ENCODE results near the gene PRPF6. TPM values are rescaled to one million over a fixed set of nuclear protein-coding genes. Genes with fewer than 3 reads are reported as not detected.
A peak's percentile ranks its signal among the peaks of the same experiment; 100 is the strongest.
"Not testable (repeated sequence)": the region's sequence is repeated elsewhere in the genome, so short reads cannot be mapped to it uniquely, and the experiment has no call there.

Gene PRPF6
- polyA plus RNA-seq, 5 donors: 64.3 to 87.1 (median 75.6) TPM

DNA sequence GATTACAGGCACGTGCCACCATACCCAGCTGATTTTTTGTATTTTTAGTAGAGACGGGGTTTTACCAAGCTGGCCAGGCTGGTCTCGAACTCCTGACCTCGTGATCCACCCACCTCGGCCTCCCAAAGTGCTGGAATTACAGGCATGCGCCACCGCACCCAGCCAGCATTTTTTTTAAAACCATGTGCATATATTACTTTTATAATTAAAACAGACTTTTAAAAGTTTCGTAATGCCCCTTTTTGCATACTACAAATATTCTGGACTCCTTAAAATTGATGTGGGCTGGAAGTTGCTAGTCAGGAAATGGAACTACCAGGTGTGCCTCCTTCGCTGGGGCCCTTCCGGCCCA is 9.0 kb upstream of the PRPF6 start:
- DNase-seq: not testable (repeated sequence)

- DNase-seq: no peak
Measured at GRCh38 chr20:63972312-63973159, 8.4 kb upstream of the PRPF6 start.

DNA sequence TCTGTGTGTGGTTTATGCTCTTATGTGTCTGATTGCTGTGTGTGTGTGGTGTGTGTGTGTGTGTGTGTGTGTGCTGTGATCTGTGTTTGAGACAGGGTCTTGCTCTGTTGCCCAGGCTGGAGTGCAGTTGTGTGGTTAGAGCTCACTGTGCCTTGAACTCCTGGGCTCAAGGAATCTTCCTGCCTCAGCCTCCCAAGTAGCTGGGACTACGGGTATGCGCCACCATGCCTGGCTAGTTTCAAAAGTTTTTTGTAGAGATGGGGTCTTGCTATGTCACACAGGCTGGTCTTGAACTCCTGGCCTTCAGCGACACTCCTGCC is 7.8 kb upstream of the PRPF6 start:
- no peak for DNase-seq

DNA sequence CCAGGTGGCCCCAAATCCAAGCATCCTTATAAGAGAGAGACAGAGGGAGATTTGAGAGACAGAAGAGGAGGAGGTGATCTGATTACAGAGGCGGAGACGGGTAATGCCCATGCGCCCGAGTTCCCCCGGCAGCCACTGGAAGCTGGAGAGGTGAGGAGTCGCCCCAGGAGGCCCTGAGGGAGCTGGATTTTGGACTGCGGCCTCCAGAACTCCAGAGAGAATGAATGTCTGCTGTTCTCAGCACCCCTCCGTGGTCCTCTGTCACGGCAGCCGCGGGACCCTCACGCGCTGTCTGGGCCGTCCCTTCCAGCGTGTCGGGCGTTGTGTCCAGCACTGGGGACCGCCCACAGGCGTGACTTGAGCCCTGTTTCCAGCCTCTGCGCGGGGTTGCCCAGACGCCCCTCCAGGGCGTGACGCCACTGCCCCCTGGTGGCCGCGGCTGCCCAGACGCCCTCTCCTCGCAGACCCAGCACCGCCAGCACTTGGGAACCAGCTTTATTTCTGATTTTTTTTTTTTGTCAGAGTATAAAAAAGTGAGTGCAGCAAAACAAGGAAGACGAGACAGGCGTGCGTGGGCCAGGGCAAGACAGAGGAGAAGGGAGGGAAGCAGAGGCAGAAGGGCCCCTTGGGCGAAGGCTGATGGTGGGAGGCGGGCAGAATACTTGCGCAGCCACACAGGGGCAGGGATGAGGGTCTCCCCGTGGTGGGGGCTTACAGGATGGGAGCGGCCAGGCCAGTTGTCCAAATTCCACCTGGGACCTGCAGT is 7.1 kb upstream of the PRPF6 start:
- DNase-seq: peak; percentile 85 to 86

GRCh38 chr20:63974402-63975200 is 6.3 kb upstream of the PRPF6 start:
- DNase-seq: no peak

DNA sequence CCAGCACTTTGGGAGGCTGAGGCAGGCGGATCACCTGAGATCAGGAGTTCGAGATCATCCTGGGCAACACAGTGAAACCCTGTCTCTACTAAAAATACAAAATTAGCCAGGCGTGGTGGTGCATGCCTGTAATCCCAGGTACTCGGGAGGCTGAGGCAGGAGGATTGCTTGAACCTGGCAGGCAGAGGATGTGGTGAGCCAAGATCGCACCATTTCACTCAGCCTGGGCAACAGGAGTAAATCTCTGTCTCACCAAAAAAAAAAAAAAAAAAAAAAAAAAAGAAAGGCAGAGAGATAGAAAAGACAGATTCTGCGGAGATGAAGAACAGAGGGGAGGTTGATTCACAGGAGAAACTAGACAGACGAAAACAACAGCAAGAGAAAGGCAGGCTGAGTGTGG is 4.4 kb upstream of the PRPF6 start:
- DNase-seq: not testable (repeated sequence)

DNA sequence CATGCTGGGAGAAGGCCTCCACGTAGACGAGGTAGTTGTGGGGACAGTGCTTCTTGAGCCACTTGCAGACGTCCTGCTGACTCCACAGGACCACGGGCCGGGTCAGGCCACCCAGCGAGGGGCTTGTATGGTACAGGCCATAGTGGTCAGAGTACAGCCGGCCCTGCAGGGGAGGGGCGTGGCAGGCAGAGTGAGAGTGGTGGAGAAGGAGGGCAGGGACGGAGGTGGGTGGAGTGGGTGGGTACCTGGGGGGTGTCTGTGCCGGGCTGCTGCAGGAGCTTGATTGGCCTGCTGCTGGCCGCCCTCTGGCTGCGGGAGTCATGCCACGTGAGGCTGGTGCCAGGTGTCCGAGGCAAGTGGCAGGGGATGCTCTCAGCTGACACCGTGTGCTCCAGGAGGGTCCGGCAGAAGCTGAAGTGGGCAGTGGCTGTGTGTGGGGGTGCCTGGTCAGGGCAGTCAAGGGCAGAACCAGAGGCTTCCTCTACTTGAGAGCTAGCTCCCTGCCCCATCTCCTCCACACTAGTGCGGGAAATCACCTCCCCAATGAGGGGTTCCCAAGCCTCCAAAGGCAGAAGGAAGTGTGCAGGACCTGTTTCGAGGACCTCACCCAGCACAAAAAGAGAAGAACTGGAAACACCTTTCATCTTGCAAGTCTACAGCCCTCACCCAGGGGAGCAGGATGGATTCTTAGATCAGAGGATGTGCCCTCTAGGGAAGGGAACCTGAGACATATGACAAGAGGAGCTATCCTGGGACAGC is 3.8 kb upstream of the PRPF6 start:
- no peak for DNase-seq

DNA sequence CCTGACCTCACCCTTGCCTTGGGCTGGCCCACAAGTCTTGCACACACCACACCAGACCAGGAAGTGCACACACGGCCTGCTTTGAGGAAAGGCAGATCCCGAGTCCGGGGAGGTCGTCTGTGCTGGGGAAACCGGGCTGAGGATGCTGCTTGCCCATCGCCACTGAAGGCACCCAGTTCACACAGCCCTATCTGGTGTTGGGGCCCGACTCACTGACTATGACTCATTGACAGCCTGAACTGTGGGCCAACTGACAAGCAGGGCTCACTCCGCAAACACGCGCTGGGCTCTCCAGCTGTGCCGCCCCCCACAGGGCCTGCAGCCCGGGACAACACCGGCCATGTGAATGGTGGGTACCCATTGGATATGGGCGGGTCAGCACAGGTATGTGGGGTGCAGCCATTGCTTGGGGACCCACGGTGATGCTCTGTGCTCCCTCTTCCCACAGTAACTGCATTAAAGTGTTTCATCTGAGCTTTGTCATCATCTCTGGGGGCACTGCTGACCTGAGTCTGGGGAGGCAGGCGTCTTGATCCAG is 3.1 kb upstream of the PRPF6 start:
- DNase-seq: no peak

GRCh38 chr20:63978319-63979228 is 2.4 kb upstream of the PRPF6 start:
- no peak for DNase-seq

- no peak for DNase-seq
Measured at GRCh38 chr20:63979229-63979556, 1.7 kb upstream of the PRPF6 start.

DNA sequence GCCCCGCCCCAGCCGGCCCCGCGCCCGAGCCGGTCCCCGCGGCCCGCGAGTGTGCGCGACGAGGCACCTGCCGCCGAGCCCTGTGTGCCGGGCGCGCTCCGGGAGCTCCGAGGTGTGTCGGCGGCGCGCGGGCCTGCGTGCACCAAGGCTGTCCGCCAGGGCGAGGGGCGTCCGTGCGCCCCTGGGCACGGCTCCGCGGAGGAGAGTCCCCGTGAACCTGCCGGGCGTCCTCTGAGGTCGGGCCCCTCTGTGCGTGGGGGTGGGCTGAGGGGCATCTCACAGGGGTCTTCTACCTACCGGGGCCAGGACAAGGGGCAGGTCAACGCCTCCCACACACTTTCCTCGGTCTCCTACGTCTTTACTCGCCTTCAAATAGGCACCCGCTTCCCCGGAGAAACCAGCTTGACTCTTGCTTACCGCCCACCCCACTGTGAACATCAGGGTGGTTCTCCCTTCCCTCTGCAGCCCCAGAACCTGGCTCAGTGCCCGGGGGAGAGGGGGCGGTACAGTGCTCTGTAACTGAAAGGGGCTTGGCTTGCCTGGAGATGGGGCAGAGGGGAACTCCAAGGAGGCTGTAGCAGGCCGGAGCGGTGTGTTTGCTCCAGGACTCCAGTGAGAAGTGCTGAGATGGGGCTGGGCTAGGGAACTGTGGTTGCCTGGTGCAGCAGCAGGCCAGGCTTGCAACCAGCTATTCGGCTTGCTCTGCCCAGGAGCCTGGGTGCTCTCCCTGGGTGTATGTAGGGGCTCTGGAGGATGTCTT is 1.2 kb upstream of the PRPF6 start, which contains the start of gene SAMD10:
Gene SAMD10 (minus strand): TSS at position 86 of the 760 bp plus-strand sequence. CDS start 175 bp downstream, outside the sequence.
- peak in 1 of 2 donors; percentile 62 for DNase-seq

- no peak for DNase-seq
Measured at GRCh38 chr20:63980317-63980805, 571 bp upstream of the PRPF6 start.

GRCh38 chr20:63982937-63983336 is 2.0 kb downstream of the PRPF6 start:
- no peak for DNase-seq

GRCh38 chr20:64000906-64001305 is 20.0 kb downstream of the PRPF6 start:
- DNase-seq: no peak

- DNase-seq: no peak
Measured at GRCh38 chr20:64001607-64002011, 20.7 kb downstream of the PRPF6 start.

DNA sequence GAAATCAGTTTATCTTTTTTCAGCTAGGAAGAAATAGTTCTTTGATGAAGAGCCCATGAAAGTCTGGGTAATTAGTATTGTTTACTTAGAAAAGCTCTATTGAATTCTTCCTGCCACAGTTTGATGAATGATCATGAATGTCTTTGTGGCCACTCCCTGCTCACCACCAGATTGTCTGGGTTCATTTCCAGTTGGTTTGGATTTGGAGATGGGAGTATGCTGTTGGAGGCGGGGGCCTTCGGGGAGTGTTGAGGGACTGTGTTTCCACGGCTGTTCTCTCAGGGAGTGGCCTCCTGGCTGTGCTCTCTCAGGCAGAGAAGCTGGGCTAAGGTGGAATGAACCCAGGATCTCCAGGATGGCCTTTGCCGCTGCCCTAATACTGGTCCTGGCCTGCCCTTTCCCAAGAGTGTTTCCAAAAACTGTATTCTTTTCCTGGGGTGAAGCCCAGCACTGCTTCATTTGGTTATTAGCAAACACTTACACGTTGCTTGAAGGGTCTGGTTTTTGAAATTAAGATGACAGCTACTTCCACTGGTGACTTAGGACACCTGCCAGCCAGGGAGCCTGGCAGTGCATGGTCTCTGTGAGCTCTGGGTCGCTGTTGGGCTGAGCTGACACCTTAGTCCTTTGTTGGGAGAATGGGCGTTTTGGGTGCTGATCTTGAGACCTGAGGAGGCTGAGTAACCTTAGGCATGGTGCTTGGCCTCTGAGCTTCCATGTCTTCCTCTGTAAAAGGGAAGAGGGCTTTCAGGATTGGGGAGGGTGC is 23.2 kb downstream of the PRPF6 start:
- DNase-seq: no peak

DNA sequence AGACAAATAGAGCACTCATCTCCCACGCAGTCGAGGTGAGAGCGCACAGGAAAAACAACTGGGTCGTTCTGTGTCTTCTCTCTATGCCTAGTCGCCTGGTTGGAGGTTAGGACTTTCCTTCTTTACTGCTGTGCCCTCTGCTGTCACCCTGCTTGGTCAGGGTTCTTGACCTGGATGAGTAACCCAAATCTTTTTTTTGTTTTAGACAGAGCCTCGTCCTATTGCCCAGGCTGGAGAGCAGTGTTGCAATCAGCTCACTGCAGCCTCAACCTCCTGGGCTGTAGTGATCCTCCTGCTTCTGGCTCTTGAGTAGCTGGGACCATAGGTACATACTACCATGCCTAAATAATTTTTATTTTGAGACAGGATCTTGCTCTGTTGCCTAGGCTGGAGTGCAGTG is 24.5 kb downstream of the PRPF6 start:
- DNase-seq: no peak

- no peak for DNase-seq
Measured at GRCh38 chr20:64006490-64006889, 25.6 kb downstream of the PRPF6 start.

DNA sequence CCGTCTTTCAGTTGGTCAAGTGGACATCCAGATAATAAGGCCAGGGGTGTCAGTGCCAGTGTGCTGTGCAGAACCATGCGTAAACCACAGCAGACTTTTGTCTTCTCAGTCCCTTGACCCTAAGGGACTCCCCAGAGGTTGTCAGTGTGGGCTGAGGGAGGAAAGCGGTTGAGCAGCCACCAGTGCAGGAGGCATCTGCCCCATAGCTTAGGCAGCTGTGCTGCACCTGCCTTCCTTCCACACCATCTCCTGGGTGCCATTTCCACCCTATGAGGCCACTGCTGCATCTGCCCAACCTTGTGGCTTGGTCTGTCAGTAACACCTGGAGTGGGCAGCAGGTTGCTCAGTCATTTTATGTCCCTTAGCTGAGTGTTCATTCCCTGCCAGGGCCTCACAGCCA is 26.0 kb downstream of the PRPF6 start:
- DNase-seq: no peak
